WTC11 (cell line): ENCODE results near the gene TMPRSS3.

Experiments
- CTCF ChIP-seq: fragments of 200-600 bp; IDR thresholded peaks from 2 replicates; pipeline ENCODE4 v1.8.0; 2022; ENCODE audit warnings: antibody characterized with exemption
- ESRRA ChIP-seq: sonication (generic); formaldehyde crosslinking; IDR thresholded peaks from 2 replicates; pipeline ENCODE4 v1.8.1; 2022; ENCODE audit warnings: mild to moderate bottlenecking, missing genetic modification reagents, borderline replicate concordance
- GABPB1 ChIP-seq: sonication (generic); formaldehyde crosslinking; IDR thresholded peaks from 2 replicates; pipeline ENCODE4 v1.8.1; 2023; ENCODE audit warnings: mild to moderate bottlenecking, missing genetic modification reagents
- HMGXB4 ChIP-seq: sonication (generic); formaldehyde crosslinking; IDR thresholded peaks from 2 replicates; pipeline ENCODE4 v1.8.1; 2023; ENCODE audit warnings: mild to moderate bottlenecking, moderate library complexity, missing genetic modification reagents
- IRF2 ChIP-seq: sonication (generic); formaldehyde crosslinking; IDR thresholded peaks from 2 replicates; pipeline ENCODE4 v1.8.0; 2022; ENCODE audit warnings: low read depth, missing genetic modification reagents, borderline replicate concordance
- JUN ChIP-seq: sonication (generic); formaldehyde crosslinking; IDR thresholded peaks from 2 replicates; pipeline ENCODE4 v1.8.0; 2023; ENCODE audit warnings: mild to moderate bottlenecking, missing genetic modification reagents
- PRDM15 ChIP-seq: sonication (generic); formaldehyde crosslinking; IDR thresholded peaks from 2 replicates; pipeline ENCODE4 v1.8.0; 2022; ENCODE audit warnings: missing genetic modification reagents
- SMAD3 ChIP-seq: sonication (generic); formaldehyde crosslinking; IDR thresholded peaks from 2 replicates; pipeline ENCODE4 v1.8.0; 2022; ENCODE audit warnings: missing genetic modification reagents, mild to moderate bottlenecking, borderline replicate concordance
- TCF7 ChIP-seq: sonication (generic); formaldehyde crosslinking; IDR thresholded peaks from 2 replicates; pipeline ENCODE4 v1.8.0; 2022; ENCODE audit warnings: mild to moderate bottlenecking, low read depth, missing genetic modification reagents, moderate library complexity

GRCh38 chr21:42407476-42407875, 11.6 kb upstream of the TMPRSS3 start:
- TF ChIP-seq ESRRA (no peak), CTCF (no peak), IRF2 (no peak), SMAD3 (CRISPR knock-in tag) (no peak), TCF7 (CRISPR knock-in tag) (no peak), PRDM15 (CRISPR knock-in tag) (no peak), HMGXB4 (CRISPR knock-in tag) (no peak), GABPB1 (no peak), JUN (no peak)
